ENCODE results near the gene MATN3.
A peak's percentile ranks its signal among the peaks of the same experiment; 100 is the strongest.

The MATN3 gene

DNA sequence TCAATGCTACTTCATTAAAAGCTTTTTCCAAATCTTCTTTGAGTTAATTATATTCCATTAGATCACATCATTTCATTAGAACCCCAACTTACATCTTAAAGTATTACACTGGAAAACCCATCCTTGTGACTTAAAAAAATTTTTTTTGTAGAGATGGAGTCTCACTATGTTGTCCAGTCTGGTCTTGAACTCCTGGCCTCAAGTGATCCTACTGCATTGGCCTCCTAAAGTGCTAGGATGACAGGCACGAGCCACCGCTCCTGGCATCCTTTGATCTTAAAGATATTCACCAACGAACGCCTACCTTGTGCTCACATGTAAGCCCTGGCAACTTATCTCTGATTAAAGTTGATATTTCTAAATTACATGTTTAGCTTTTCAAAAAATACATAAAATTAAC, 32.3 kb upstream of the MATN3 start:
- no peak overlapping the region for H3K4ac ChIP-seq (ENCODE audit: low read depth, low read length)
- peak overlapping the region; percentile 58 for H3K27ac ChIP-seq (ENCODE audit: low read depth, low read length)
- no peak overlapping the region for H3K4me2 ChIP-seq (ENCODE audit: low read length)
- no peak overlapping the region for H4K5ac ChIP-seq (ENCODE audit: low read length)
- no peak for DNase-seq
- H3K27me3 ChIP-seq (ENCODE audit: insufficient read depth, low read length, poor library complexity), result no peaks in the 10 kb centered on the region
- no peak overlapping the region for H3K9ac ChIP-seq (ENCODE audit: low read length)
- WGBS (ENCODE audit: extremely low coverage, insufficient coverage, low lambda C conversion rate), result no CpG with 5 or more reads among the region's 4 CpGs
- H3K56ac ChIP-seq (ENCODE audit: low read length), result no peak overlapping the region
- peak overlapping the region; percentile 80 for H3K18ac ChIP-seq (ENCODE audit: low read length)
- H2BK120ac ChIP-seq (ENCODE audit: low read depth, low read length), result no peak overlapping the region
- H2BK5ac ChIP-seq (ENCODE audit: low read length), result no peak overlapping the region
- peaks cover 2% of the 10 kb centered on the region for H3K36me3 ChIP-seq (ENCODE audit: control insufficient read depth, insufficient read depth, low read length)
- H4K8ac ChIP-seq (ENCODE audit: low read depth, low read length), result no peak overlapping the region
- H2AK5ac ChIP-seq (ENCODE audit: low read length), result no peak overlapping the region
- H3K79me2 ChIP-seq (ENCODE audit: control insufficient read depth, insufficient read depth, low read length), result peaks cover 59% of the 10 kb centered on the region
- H3K4me3 ChIP-seq (ENCODE audit: low read length), result no peak overlapping the region
- H2BK15ac ChIP-seq (replicated peaks; ENCODE audit: low read depth), result no peak overlapping the region
- peaks cover 6% of the 10 kb centered on the region for H3K79me1 ChIP-seq (ENCODE audit: low read length)
- peaks cover 9% of the 10 kb centered on the region for H3K4me1 ChIP-seq (ENCODE audit: control insufficient read depth, low read depth, low read length)
- no peak overlapping the region for H3K23ac ChIP-seq (ENCODE audit: low read length)

DNA sequence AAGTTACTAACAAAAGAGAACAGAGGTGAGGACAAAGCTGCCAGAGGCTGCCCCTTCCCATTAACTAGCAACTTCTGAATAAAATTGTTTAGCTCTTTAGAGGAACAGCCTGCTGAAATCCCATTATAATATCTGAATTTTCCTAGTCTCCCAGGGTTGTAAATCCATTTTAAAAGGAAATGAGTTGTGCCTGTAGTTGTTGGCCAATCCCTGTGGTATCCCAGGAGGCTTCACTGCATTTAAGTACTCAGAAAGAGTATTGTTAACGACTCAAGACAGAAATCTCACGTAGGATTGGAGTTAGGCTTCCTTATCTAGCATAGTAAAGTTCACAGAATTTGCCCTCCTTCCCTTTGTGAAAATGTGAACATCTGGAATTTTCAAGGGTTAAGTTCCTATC, 30.1 kb upstream of the MATN3 start:
- peak overlapping the region; percentile 16 for H3K9ac ChIP-seq (ENCODE audit: low read length)
- no CpG with 5 or more reads among the region's 2 CpGs for WGBS (ENCODE audit: extremely low coverage, insufficient coverage, low lambda C conversion rate)
- no peak overlapping the region for H3K23ac ChIP-seq (ENCODE audit: low read length)
- peak overlapping the region; percentile 81 for H3K27ac ChIP-seq (ENCODE audit: low read depth, low read length)
- peaks cover 13% of the 10 kb centered on the region for H3K79me1 ChIP-seq (ENCODE audit: low read length)
- peak overlapping the region; percentile 68 for H3K56ac ChIP-seq (ENCODE audit: low read length)
- H3K79me2 ChIP-seq (ENCODE audit: control insufficient read depth, insufficient read depth, low read length), result peaks cover 45% of the 10 kb centered on the region
- H3K4me2 ChIP-seq (ENCODE audit: low read length), result no peak overlapping the region
- H3K36me3 ChIP-seq (ENCODE audit: control insufficient read depth, insufficient read depth, low read length), result peaks cover 5% of the 10 kb centered on the region
- H3K4me1 ChIP-seq (ENCODE audit: control insufficient read depth, low read depth, low read length), result peaks cover 9% of the 10 kb centered on the region
- no peak overlapping the region for H3K4me3 ChIP-seq (ENCODE audit: low read length)
- no peak overlapping the region for H4K8ac ChIP-seq (ENCODE audit: low read depth, low read length)
- peak; percentile 58 for DNase-seq
- no peak overlapping the region for H3K4ac ChIP-seq (ENCODE audit: low read depth, low read length)
- no peak overlapping the region for H2BK15ac ChIP-seq (replicated peaks; ENCODE audit: low read depth)
- peak overlapping the region; percentile 94 for H3K18ac ChIP-seq (ENCODE audit: low read length)
- H2AK5ac ChIP-seq (ENCODE audit: low read length), result no peak overlapping the region
- H2BK5ac ChIP-seq (ENCODE audit: low read length), result no peak overlapping the region
- peak overlapping the region; percentile 82 for H2BK120ac ChIP-seq (ENCODE audit: low read depth, low read length)
- H3K27me3 ChIP-seq (ENCODE audit: insufficient read depth, low read length, poor library complexity), result no peaks in the 10 kb centered on the region
- no peak overlapping the region for H4K5ac ChIP-seq (ENCODE audit: low read length)

DNA sequence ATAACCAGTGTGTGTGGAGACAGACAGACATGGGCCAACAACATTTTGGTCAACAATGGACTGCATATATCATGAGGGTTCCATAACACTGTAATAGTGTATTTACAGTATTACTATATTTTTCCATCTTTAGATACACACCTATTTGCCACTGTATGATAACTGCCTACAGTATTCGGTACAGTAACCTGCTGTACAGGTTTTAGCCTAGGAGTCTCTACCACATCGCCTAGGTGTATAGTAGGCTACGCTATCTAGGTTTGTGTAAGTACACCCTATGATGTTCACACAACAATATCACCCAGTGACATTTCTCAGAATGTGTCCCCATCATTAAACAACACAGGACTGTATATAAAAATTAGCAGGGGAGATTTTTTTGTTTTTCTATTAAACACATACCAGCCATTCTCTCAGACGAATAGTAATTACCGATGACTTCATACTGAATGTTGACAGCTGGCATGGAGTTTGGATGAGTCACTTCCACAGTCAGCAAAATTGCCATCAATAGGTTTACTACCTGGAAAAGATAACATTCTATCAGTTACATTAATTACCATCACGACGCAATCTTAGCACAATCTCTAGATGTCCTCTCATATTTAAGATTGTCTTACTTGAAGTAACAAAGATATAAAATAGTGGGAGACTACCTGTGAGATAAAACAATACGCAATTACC, 28.2 kb upstream of the MATN3 start:
- Histone ChIP-seq H3K23ac (ENCODE audit: low read length) (no peak overlapping the region), H3K4ac (ENCODE audit: low read depth, low read length) (no peak overlapping the region), H4K5ac (ENCODE audit: low read length) (no peak overlapping the region), H3K4me2 (ENCODE audit: low read length) (no peak overlapping the region), H3K79me1 (ENCODE audit: low read length) (peaks cover 15% of the 10 kb centered on the region), H2BK15ac (replicated peaks; ENCODE audit: low read depth) (no peak overlapping the region), H3K4me3 (ENCODE audit: low read length) (no peak overlapping the region), H3K27ac (ENCODE audit: low read depth, low read length) (no peak overlapping the region), H2BK5ac (ENCODE audit: low read length) (no peak overlapping the region), H3K9ac (ENCODE audit: low read length) (no peak overlapping the region), H3K4me1 (ENCODE audit: control insufficient read depth, low read depth, low read length) (peaks cover 9% of the 10 kb centered on the region), H3K27me3 (ENCODE audit: insufficient read depth, low read length, poor library complexity) (no peaks in the 10 kb centered on the region), H3K18ac (ENCODE audit: low read length) (peak overlapping the region; percentile 51), H3K36me3 (ENCODE audit: control insufficient read depth, insufficient read depth, low read length) (peaks cover 7% of the 10 kb centered on the region), H3K56ac (ENCODE audit: low read length) (no peak overlapping the region), H3K79me2 (ENCODE audit: control insufficient read depth, insufficient read depth, low read length) (peaks cover 38% of the 10 kb centered on the region), H2BK120ac (ENCODE audit: low read depth, low read length) (no peak overlapping the region), H4K8ac (ENCODE audit: low read depth, low read length) (no peak overlapping the region), H2AK5ac (ENCODE audit: low read length) (no peak overlapping the region)
- no CpG with 5 or more reads among the region's 8 CpGs for WGBS (ENCODE audit: extremely low coverage, insufficient coverage, low lambda C conversion rate)
- peak; percentile 56 for DNase-seq

DNA sequence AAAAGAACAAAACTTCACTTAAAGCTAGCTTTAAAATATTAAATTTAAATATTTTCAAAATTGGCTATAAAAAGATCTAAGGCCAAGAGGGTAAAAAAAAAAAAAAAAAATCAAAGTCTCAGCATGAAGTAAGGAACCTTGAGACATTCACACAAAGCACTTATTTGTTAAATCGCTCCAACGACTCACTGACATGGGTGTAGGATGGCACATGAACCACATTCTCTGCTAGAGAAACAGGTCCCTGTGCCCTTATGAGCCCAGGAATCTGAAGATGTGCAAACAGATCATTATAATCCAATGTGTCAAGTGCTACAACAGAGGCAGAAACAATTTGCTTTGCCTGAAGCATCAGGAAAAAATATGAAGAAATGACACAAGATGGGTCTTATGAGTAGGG, 25.2 kb upstream of the MATN3 start:
- H3K4ac ChIP-seq (ENCODE audit: low read depth, low read length), result no peak overlapping the region
- H3K4me1 ChIP-seq (ENCODE audit: control insufficient read depth, low read depth, low read length), result peaks cover 9% of the 10 kb centered on the region
- no peak overlapping the region for H3K27ac ChIP-seq (ENCODE audit: low read depth, low read length)
- no peak for DNase-seq
- no CpG with 5 or more reads among the region's 2 CpGs for WGBS (ENCODE audit: extremely low coverage, insufficient coverage, low lambda C conversion rate)
- no peak overlapping the region for H2AK5ac ChIP-seq (ENCODE audit: low read length)
- H3K79me2 ChIP-seq (ENCODE audit: control insufficient read depth, insufficient read depth, low read length), result peaks cover 25% of the 10 kb centered on the region
- no peak overlapping the region for H3K56ac ChIP-seq (ENCODE audit: low read length)
- H3K18ac ChIP-seq (ENCODE audit: low read length), result no peak overlapping the region
- H3K36me3 ChIP-seq (ENCODE audit: control insufficient read depth, insufficient read depth, low read length), result peaks cover 23% of the 10 kb centered on the region
- H3K4me2 ChIP-seq (ENCODE audit: low read length), result no peak overlapping the region
- H3K23ac ChIP-seq (ENCODE audit: low read length), result no peak overlapping the region
- H2BK15ac ChIP-seq (replicated peaks; ENCODE audit: low read depth), result no peak overlapping the region
- H3K79me1 ChIP-seq (ENCODE audit: low read length), result peaks cover 20% of the 10 kb centered on the region
- no peak overlapping the region for H4K5ac ChIP-seq (ENCODE audit: low read length)
- no peaks in the 10 kb centered on the region for H3K27me3 ChIP-seq (ENCODE audit: insufficient read depth, low read length, poor library complexity)
- H3K4me3 ChIP-seq (ENCODE audit: low read length), result no peak overlapping the region
- H2BK5ac ChIP-seq (ENCODE audit: low read length), result no peak overlapping the region
- no peak overlapping the region for H3K9ac ChIP-seq (ENCODE audit: low read length)
- no peak overlapping the region for H2BK120ac ChIP-seq (ENCODE audit: low read depth, low read length)
- no peak overlapping the region for H4K8ac ChIP-seq (ENCODE audit: low read depth, low read length)

DNA sequence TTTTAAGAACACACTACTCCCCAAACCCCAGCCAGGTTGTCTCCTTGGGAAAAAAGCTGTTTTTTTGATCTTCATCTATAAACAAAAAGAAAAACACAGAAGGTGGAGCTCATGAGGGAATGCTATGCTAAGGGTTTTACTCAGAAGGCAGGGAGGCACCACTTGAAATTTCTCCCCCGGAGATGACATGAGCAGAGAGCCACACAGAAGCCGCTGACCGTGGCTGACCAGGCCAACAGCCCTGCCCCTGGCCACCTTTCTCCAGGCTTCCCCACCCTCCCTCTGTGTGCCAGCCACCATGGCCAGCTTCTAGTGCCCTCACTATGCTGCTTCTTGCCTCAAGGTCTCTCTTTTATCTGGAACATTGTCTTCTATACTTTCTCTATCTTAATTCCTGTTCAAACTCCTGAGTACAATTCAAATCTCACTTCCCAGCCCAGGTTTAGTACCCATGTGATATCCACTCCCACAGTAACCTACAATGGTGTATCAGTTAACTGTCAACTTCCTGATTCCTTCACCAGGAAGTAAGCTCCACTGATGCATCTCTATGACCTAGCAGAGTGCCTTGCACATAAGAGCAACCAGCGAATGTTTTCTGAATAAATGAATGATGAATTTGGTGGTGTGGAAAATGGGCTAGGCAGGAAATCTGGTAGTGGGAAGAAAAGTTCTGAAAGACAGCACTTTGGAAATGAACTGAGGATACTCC, 23.6 kb upstream of the MATN3 start:
- Histone ChIP-seq H3K18ac (ENCODE audit: low read length) (no peak overlapping the region), H2BK120ac (ENCODE audit: low read depth, low read length) (no peak overlapping the region), H3K4ac (ENCODE audit: low read depth, low read length) (no peak overlapping the region), H3K23ac (ENCODE audit: low read length) (no peak overlapping the region), H2BK5ac (ENCODE audit: low read length) (no peak overlapping the region), H3K9ac (ENCODE audit: low read length) (no peak overlapping the region), H3K79me2 (ENCODE audit: control insufficient read depth, insufficient read depth, low read length) (peaks cover 9% of the 10 kb centered on the region), H3K27ac (ENCODE audit: low read depth, low read length) (no peak overlapping the region), H3K27me3 (ENCODE audit: insufficient read depth, low read length, poor library complexity) (no peaks in the 10 kb centered on the region), H3K79me1 (ENCODE audit: low read length) (peaks cover 16% of the 10 kb centered on the region), H3K36me3 (ENCODE audit: control insufficient read depth, insufficient read depth, low read length) (peaks cover 24% of the 10 kb centered on the region), H3K4me2 (ENCODE audit: low read length) (no peak overlapping the region), H3K4me1 (ENCODE audit: control insufficient read depth, low read depth, low read length) (no peaks in the 10 kb centered on the region), H2AK5ac (ENCODE audit: low read length) (no peak overlapping the region), H2BK15ac (replicated peaks; ENCODE audit: low read depth) (no peak overlapping the region), H4K5ac (ENCODE audit: low read length) (no peak overlapping the region), H3K4me3 (ENCODE audit: low read length) (no peak overlapping the region), H3K56ac (ENCODE audit: low read length) (no peak overlapping the region), H4K8ac (ENCODE audit: low read depth, low read length) (no peak overlapping the region)
- no CpG with 5 or more reads among the region's 4 CpGs for WGBS (ENCODE audit: extremely low coverage, insufficient coverage, low lambda C conversion rate)
- DNase-seq, result no peak

Data from mesendoderm (in vitro differentiated cells).